IMR-90 (cell line): ENCODE measurements around the gene PRRC1. TPM values are rescaled to one million over a fixed set of nuclear protein-coding genes. Genes with fewer than 3 reads are reported as not detected.

Experiments used
- ATAC-seq: fragments of 200-7000 bp; cut with Tn5 transposase; 2 replicates; pipeline ENCODE4 v1.9.1; 2020; ENCODE audit warnings: low read depth, mild to moderate bottlenecking, moderate library complexity
- BruUV-seq: library from RNA; stranded (reverse); fragments of 400-500 nt; replicated peaks from 2 replicates; lab custom pipeline; 2021; lab: Mats Ljungman, UMichigan
- CTCF ChIA-PET: fragments of 300-600 bp; formaldehyde crosslinking; extraction: SDS; loops from one replicate; lab custom pipeline; 2021; ENCODE audit warnings: antibody characterized with exemption; lab: Yijun Ruan, JAX
- POLR2A ChIA-PET: fragments of 300-600 bp; sonication (Branson Sonifier 250); formaldehyde crosslinking; loops from one replicate; lab custom pipeline; 2022; ENCODE audit warnings: antibody characterized with exemption; ENCODE audit not compliant: unreplicated experiment; lab: Charles Lee
- DNase-seq: peaks from one replicate; pipeline ENCODE4 v3.0.0; 2013
- H2AFZ ChIP-seq: replicated peaks from 2 replicates; pipeline ENCODE3; 2013; ENCODE audit warnings: low read length, mild to moderate bottlenecking; ENCODE audit not compliant: poor library complexity
- H2AK5ac ChIP-seq: 2 replicates; pipeline ENCODE4 v1.6.1; 2013; ENCODE audit warnings: low read depth, low read length, inconsistent platforms
- H2AK9ac ChIP-seq: replicated peaks from 2 replicates; pipeline ENCODE3; 2013; ENCODE audit warnings: mild to moderate bottlenecking, low read depth, low read length, moderate library complexity; ENCODE audit not compliant: poor library complexity
- H2BK120ac ChIP-seq: 2 replicates; pipeline ENCODE4 v1.6.1; 2013; ENCODE audit warnings: low read depth, low read length, inconsistent platforms
- H2BK15ac ChIP-seq: 3 replicates; pipeline ENCODE4 v1.6.1; 2013; ENCODE audit warnings: low read depth, low read length, inconsistent platforms
- H2BK20ac ChIP-seq: 2 replicates; pipeline ENCODE4 v1.6.1; 2013; ENCODE audit warnings: low read depth, mild to moderate bottlenecking, inconsistent platforms, low read length, moderate library complexity
- H2BK5ac ChIP-seq: 2 replicates; pipeline ENCODE4 v1.6.1; 2013; ENCODE audit warnings: mild to moderate bottlenecking, low read depth, low read length, inconsistent platforms; ENCODE audit not compliant: poor library complexity, severe bottlenecking
- H3K14ac ChIP-seq: replicated peaks from 2 replicates; pipeline ENCODE4 v1.6.1; 2013; ENCODE audit warnings: low read depth, low read length, inconsistent platforms
- H3K18ac ChIP-seq: 2 replicates; pipeline ENCODE4 v1.6.1; 2013; ENCODE audit warnings: low read depth, low read length, control low read depth
- H3K23ac ChIP-seq: 2 replicates; pipeline ENCODE4 v1.6.1; 2013; ENCODE audit warnings: low read depth, low read length, inconsistent platforms
- H3K27ac ChIP-seq: 2 replicates; pipeline ENCODE4 v1.5.1; 2013; ENCODE audit warnings: mild to moderate bottlenecking, control low read depth, low read length; ENCODE audit not compliant: insufficient read depth
- H3K27me3 ChIP-seq: 2 replicates; pipeline ENCODE4 v1.6.1; 2013; ENCODE audit warnings: low read length; ENCODE audit not compliant: control insufficient read depth, insufficient read depth
- H3K36me3 ChIP-seq: 2 replicates; pipeline ENCODE4 v1.6.1; 2013; ENCODE audit warnings: low read length, mixed read lengths; ENCODE audit not compliant: control insufficient read depth, insufficient read depth
- H3K4ac ChIP-seq: 2 replicates; pipeline ENCODE4 v1.6.1; 2013; ENCODE audit warnings: low read depth, low read length, inconsistent platforms
- H3K4me1 ChIP-seq: 2 replicates; pipeline ENCODE4 v1.6.1; 2013; ENCODE audit warnings: low read length, mixed read lengths; ENCODE audit not compliant: control insufficient read depth, insufficient read depth
- H3K4me2 ChIP-seq: 2 replicates; pipeline ENCODE4 v1.6.1; 2013; ENCODE audit warnings: low read depth, mild to moderate bottlenecking, control low read depth, low read length, moderate library complexity
- H3K4me3 ChIP-seq: 2 replicates; pipeline ENCODE4 v1.5.1; 2013; ENCODE audit warnings: low read depth, mild to moderate bottlenecking, control low read depth, low read length, moderate library complexity; ENCODE audit not compliant: insufficient read depth
- H3K56ac ChIP-seq: 2 replicates; pipeline ENCODE4 v1.6.1; 2013; ENCODE audit warnings: low read length, inconsistent platforms; ENCODE audit not compliant: insufficient read depth; ENCODE audit errors: extremely low read depth
- H3K79me1 ChIP-seq, 2 experiments: 2 replicates each; pipeline ENCODE4 v1.6.1; 2013; ENCODE audit warnings: low read length in 2 of 2, inconsistent platforms in 1 of 2, low read depth in 1 of 2
- H3K9ac ChIP-seq: 2 replicates; pipeline ENCODE4 v1.6.1; 2013; ENCODE audit warnings: low read depth, low read length, control low read depth
- H3K9me1 ChIP-seq: 2 replicates; pipeline ENCODE4 v1.6.1; 2013; ENCODE audit warnings: low read length, inconsistent platforms; ENCODE audit not compliant: insufficient read depth
- H3K9me3 ChIP-seq: 2 replicates; pipeline ENCODE4 v1.6.1; 2013; ENCODE audit warnings: low read length; ENCODE audit not compliant: control insufficient read depth, insufficient read depth
- H4K20me1 ChIP-seq: 2 replicates; pipeline ENCODE4 v1.6.1; 2013; ENCODE audit warnings: low read length, inconsistent platforms; ENCODE audit not compliant: insufficient read depth
- H4K5ac ChIP-seq: 2 replicates; pipeline ENCODE4 v1.6.1; 2013; ENCODE audit warnings: mild to moderate bottlenecking, low read depth, low read length, control low read depth
- H4K8ac ChIP-seq, 2 experiments: 2 replicates each; pipeline ENCODE4 v1.6.1; 2013; ENCODE audit warnings: low read depth in 2 of 2, low read length in 2 of 2, control low read depth in 1 of 2, inconsistent platforms in 1 of 2
- H4K91ac ChIP-seq: 2 replicates; pipeline ENCODE4 v1.6.1; 2013; ENCODE audit warnings: low read depth, low read length, inconsistent platforms; ENCODE audit not compliant: insufficient read depth
- BHLHE40 ChIP-seq: fragments of 150-350 bp; IDR thresholded peaks from 2 replicates; pipeline ENCODE4 v1.6.1; 2016; ENCODE audit warnings: mild to moderate bottlenecking, low read depth, low read length
- CEBPB ChIP-seq: IDR thresholded peaks from 2 replicates; pipeline ENCODE4 v1.6.1; 2012; ENCODE audit warnings: low read depth, low read length, improper control_type of control experiment
- CHD1 ChIP-seq: IDR thresholded peaks from 2 replicates; pipeline ENCODE4 v1.6.1; 2012; ENCODE audit warnings: low read depth, low read length, improper control_type of control experiment
- FOS ChIP-seq: fragments of 150-350 bp; IDR thresholded peaks from 2 replicates; pipeline ENCODE4 v1.6.1; 2016; ENCODE audit warnings: low read depth, low read length
- MAFK ChIP-seq: IDR thresholded peaks from 2 replicates; pipeline ENCODE4 v1.6.1; 2012; ENCODE audit warnings: low read depth, low read length, improper control_type of control experiment
- MAZ ChIP-seq: IDR thresholded peaks from 2 replicates; pipeline ENCODE4 v1.6.1; 2012; ENCODE audit warnings: low read depth, mild to moderate bottlenecking, low read length, improper control_type of control experiment, moderate library complexity, borderline replicate concordance
- MXI1 ChIP-seq: IDR thresholded peaks from 2 replicates; pipeline ENCODE4 v1.6.1; 2012; ENCODE audit warnings: low read depth, mild to moderate bottlenecking, low read length, moderate library complexity, borderline replicate concordance
- NFE2L2 ChIP-seq: fragments of 150-350 bp; IDR thresholded peaks from 2 replicates; pipeline ENCODE4 v1.6.1; 2016; ENCODE audit warnings: low read depth, mild to moderate bottlenecking, low read length
- POLR2A ChIP-seq: IDR thresholded peaks from 2 replicates; pipeline ENCODE4 v1.6.1; 2012; ENCODE audit warnings: mild to moderate bottlenecking, low read depth, low read length
- RAD21 ChIP-seq: IDR thresholded peaks from 2 replicates; pipeline ENCODE4 v1.6.1; 2012; ENCODE audit warnings: low read length, improper control_type of control experiment
- RCOR1 ChIP-seq: IDR thresholded peaks from 2 replicates; pipeline ENCODE4 v1.6.1; 2012; ENCODE audit warnings: mild to moderate bottlenecking, low read length, improper control_type of control experiment; ENCODE audit not compliant: insufficient replicate concordance
- RFX5 ChIP-seq: IDR thresholded peaks from 2 replicates; pipeline ENCODE4 v1.8.0; 2012; ENCODE audit warnings: low read depth, mild to moderate bottlenecking, low read length, moderate library complexity
- SMC3 ChIP-seq: fragments of 150-350 bp; IDR thresholded peaks from 2 replicates; pipeline ENCODE4 v1.6.1; 2016; ENCODE audit warnings: low read depth, mild to moderate bottlenecking, antibody characterized with exemption, low read length, moderate library complexity
- WGBS, 2 experiments: methylation state at CpG; one replicate each; pipeline versions ENCODE4 v1.1.5 to v1.1.7; 2013; ENCODE audit warnings: missing lambda C conversion rate in 2 of 2; ENCODE audit not compliant: insufficient read length in 1 of 2; ENCODE audit errors: extremely low coverage in 2 of 2; 5-methylcytosine and 5-hydroxymethylcytosine counted together
- dilution Hi-C: fragments of 300-500 bp; cut with HindIII; formaldehyde crosslinking; loops from one replicate; pipeline ENCODE4 v1.14.3; 2018; ENCODE audit warnings: low sequenced_read_pairs; ENCODE audit not compliant: unreplicated experiment
- in situ Hi-C: fragments of 300-500 bp; cut with MboI; formaldehyde crosslinking; loops from 3 replicates; pipeline ENCODE4 v1.14.3; 2019; ENCODE audit warnings: low sequenced_read_pairs, inconsistent platforms, mixed read lengths
- intact Hi-C: fragments of 100-400 bp; cut with micrococcal nuclease; formaldehyde crosslinking; loops from 2 replicates; pipeline ENCODE4 v1.10.0; 2022
- polyA plus RNA-seq, 3 experiments: library from polyadenylated mRNA; depleted of rRNA; stranded (reverse); fragments of >200 nt; gene quantifications; 2 replicates each; pipeline ENCODE4 v1.2.3, GENCODE V29; 2012; ENCODE audit warnings: low replicate concordance in 1 of 3
- total RNA-seq: library from RNA; depleted of rRNA; stranded (reverse); fragments of >200 nt; gene quantifications from 2 replicates; pipeline ENCODE4 v1.2.3, GENCODE V29; 2012
- TF ChIP-seq, protein P1 (sequence below): fragments of 150-350 bp; IDR thresholded peaks from 2 replicates; pipeline ENCODE4 v1.6.1; 2017; ENCODE audit warnings: mild to moderate bottlenecking, antibody characterized with exemption, low read length, low read depth
- TF ChIP-seq, protein P2 (sequence below): fragments of 150-350 bp; IDR thresholded peaks from 2 replicates; pipeline ENCODE4 v1.6.1; 2016; ENCODE audit warnings: low read depth, mild to moderate bottlenecking, low read length, moderate library complexity, borderline replicate concordance
- TF ChIP-seq, protein P3 (sequence below): conservative IDR thresholded peaks from 2 replicates; pipeline ENCODE4 v1.5.1; 2012; ENCODE audit warnings: mild to moderate bottlenecking, low read depth, low read length, improper control_type of control experiment

Gene PRRC1
- total and polyA plus RNA-seq, 2 of the 4 experiments (the other 2 are of a cell fraction), result 46.8 to 63.1 TPM

DNA sequence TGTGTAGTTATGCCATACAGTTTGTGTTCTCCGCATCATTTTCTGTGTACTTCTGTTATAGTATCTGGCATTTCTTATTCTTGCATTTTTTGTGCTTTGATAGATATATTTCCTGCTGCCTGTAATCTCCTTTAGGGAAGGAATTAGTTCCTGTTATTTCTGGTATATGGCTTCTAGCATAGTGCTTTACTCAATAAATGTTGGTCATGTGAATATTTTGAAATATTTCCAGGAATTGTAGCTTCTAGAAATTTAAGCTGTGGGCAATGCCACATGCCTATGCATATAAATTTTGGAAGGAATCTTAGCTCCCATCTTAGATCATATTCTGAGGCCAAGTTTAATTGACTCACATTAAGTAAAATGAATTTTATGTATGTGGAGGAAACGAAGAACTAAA is 11.5 kb upstream of the PRRC1 start:
- H3K9me3 ChIP-seq, result no peaks in the 10 kb centered on the region
- CTCF ChIA-PET, result no interaction called here

More for the DNA sequence above, 11.5 kb upstream of the PRRC1 start:
- DNase-seq, result no peak
- H3K79me1 ChIP-seq, result no peaks in the 10 kb centered on the region
- no peak overlapping the region for H3K18ac ChIP-seq
- H2BK120ac ChIP-seq, result no peak overlapping the region
- BruUV-seq, result no TSS peak
- TF ChIP-seq, protein P1, sequence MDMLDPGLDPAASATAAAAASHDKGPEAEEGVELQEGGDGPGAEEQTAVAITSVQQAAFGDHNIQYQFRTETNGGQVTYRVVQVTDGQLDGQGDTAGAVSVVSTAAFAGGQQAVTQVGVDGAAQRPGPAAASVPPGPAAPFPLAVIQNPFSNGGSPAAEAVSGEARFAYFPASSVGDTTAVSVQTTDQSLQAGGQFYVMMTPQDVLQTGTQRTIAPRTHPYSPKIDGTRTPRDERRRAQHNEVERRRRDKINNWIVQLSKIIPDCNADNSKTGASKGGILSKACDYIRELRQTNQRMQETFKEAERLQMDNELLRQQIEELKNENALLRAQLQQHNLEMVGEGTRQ, result no peak
- TF ChIP-seq BHLHE40 (no peak), CEBPB (no peak), NFE2L2 (no peak), SMC3 (no peak), RFX5 (no peak), MXI1 (no peak), MAZ (no peak), FOS (no peak), MAFK (no peak), POLR2A (no peak), RAD21 (no peak), RCOR1 (no peak), CHD1 (no peak)
- TF ChIP-seq, protein P2, sequence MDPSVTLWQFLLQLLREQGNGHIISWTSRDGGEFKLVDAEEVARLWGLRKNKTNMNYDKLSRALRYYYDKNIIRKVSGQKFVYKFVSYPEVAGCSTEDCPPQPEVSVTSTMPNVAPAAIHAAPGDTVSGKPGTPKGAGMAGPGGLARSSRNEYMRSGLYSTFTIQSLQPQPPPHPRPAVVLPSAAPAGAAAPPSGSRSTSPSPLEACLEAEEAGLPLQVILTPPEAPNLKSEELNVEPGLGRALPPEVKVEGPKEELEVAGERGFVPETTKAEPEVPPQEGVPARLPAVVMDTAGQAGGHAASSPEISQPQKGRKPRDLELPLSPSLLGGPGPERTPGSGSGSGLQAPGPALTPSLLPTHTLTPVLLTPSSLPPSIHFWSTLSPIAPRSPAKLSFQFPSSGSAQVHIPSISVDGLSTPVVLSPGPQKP, result no peak
- TF ChIP-seq, protein P3, sequence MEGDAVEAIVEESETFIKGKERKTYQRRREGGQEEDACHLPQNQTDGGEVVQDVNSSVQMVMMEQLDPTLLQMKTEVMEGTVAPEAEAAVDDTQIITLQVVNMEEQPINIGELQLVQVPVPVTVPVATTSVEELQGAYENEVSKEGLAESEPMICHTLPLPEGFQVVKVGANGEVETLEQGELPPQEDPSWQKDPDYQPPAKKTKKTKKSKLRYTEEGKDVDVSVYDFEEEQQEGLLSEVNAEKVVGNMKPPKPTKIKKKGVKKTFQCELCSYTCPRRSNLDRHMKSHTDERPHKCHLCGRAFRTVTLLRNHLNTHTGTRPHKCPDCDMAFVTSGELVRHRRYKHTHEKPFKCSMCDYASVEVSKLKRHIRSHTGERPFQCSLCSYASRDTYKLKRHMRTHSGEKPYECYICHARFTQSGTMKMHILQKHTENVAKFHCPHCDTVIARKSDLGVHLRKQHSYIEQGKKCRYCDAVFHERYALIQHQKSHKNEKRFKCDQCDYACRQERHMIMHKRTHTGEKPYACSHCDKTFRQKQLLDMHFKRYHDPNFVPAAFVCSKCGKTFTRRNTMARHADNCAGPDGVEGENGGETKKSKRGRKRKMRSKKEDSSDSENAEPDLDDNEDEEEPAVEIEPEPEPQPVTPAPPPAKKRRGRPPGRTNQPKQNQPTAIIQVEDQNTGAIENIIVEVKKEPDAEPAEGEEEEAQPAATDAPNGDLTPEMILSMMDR, result no peak
- no peak overlapping the region for H3K4ac ChIP-seq
- H3K4me2 ChIP-seq, result no peak overlapping the region
- H2AK9ac ChIP-seq, result no peak overlapping the region
- in situ Hi-C loops (loop anchor here (25.0 kb wide), 1 partner anchor 694 kb away; no protein-coding TSS in a partner anchor), intact Hi-C loops (no loop called here), dilution Hi-C loops (no loop called here)
- no peak overlapping the region for H2BK15ac ChIP-seq
- POLR2A ChIA-PET, result no interaction called here
- H3K27ac ChIP-seq, result no peak overlapping the region
- H4K91ac ChIP-seq, result no peak overlapping the region
- H2BK5ac ChIP-seq, result no peak overlapping the region
- H2AFZ ChIP-seq, result no peak overlapping the region
- peaks cover 12% of the 10 kb centered on the region for H3K27me3 ChIP-seq
- ATAC-seq, result no peak
- H4K8ac ChIP-seq, result no peak overlapping the region
- H3K14ac ChIP-seq, result no peak overlapping the region
- no peak overlapping the region for H3K9ac ChIP-seq
- 100% methylated on average over 1 of the region's 2 CpGs; no CpG with 5 or more reads in 1 of the 2 experiments for WGBS, 2 experiments
- no peaks in the 10 kb centered on the region for H3K36me3 ChIP-seq
- no peaks in the 10 kb centered on the region for H3K9me1 ChIP-seq
- no peak overlapping the region for H2AK5ac ChIP-seq
- H3K4me1 ChIP-seq, result no peaks in the 10 kb centered on the region
- H3K4me3 ChIP-seq, result no peak overlapping the region
- H2BK20ac ChIP-seq, result no peak overlapping the region
- H3K56ac ChIP-seq, result no peak overlapping the region
- H3K23ac ChIP-seq, result no peak overlapping the region
- no peaks in the 10 kb centered on the region for H4K20me1 ChIP-seq
- H4K5ac ChIP-seq, result no peak overlapping the region
